ENCODE data around the gene NDUFS1.

DNA sequence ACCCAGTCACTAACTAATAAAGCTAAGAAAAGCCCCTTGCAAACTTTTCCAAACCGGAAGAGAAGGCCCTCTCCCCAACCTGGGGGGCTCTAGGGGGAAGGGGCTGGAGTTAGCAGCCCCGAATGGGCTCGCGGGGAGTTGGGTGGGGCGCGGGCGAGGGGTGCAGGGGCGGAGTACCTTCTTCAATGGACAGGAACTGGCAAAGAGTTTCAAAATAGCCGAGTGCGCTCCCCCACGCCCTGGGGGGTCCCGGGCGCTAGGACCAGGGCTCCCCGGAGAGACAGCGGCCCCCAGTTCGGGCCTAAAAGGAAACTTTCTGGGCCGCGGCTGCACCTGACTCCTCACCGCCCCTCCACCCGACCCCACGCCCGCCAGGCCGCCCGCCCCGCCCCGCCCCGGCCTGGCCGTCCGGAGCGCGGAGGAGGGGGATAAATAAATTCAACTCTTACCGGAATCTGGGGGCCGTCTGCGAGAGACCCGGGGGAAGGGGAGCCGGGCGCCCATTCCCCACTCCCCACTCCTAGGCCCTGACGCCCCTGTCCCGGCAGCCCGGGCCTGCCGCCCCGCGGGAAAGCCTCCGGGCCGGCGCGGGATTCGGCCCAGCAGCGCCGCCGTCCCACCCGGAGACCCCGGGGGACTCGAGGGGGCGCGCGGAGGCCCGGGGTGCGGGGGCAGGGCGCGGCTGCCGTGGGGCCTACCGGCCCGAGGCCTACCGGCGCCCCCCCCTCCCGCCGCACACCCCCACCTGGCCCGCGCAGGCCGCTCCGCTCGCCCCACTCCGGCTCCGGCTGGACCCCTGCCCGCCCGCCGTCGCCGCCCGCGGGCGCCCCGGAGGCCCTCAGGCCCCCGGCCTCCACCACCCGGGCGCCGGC, 74.1 kb downstream of the NDUFS1 start:
- TF ChIP-seq, protein P1, sequence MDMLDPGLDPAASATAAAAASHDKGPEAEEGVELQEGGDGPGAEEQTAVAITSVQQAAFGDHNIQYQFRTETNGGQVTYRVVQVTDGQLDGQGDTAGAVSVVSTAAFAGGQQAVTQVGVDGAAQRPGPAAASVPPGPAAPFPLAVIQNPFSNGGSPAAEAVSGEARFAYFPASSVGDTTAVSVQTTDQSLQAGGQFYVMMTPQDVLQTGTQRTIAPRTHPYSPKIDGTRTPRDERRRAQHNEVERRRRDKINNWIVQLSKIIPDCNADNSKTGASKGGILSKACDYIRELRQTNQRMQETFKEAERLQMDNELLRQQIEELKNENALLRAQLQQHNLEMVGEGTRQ (IDR thresholded peaks at IDR 0.05; ENCODE audit: borderline replicate concordance, low read depth, low read length), result no peak
- TF ChIP-seq, protein P2, sequence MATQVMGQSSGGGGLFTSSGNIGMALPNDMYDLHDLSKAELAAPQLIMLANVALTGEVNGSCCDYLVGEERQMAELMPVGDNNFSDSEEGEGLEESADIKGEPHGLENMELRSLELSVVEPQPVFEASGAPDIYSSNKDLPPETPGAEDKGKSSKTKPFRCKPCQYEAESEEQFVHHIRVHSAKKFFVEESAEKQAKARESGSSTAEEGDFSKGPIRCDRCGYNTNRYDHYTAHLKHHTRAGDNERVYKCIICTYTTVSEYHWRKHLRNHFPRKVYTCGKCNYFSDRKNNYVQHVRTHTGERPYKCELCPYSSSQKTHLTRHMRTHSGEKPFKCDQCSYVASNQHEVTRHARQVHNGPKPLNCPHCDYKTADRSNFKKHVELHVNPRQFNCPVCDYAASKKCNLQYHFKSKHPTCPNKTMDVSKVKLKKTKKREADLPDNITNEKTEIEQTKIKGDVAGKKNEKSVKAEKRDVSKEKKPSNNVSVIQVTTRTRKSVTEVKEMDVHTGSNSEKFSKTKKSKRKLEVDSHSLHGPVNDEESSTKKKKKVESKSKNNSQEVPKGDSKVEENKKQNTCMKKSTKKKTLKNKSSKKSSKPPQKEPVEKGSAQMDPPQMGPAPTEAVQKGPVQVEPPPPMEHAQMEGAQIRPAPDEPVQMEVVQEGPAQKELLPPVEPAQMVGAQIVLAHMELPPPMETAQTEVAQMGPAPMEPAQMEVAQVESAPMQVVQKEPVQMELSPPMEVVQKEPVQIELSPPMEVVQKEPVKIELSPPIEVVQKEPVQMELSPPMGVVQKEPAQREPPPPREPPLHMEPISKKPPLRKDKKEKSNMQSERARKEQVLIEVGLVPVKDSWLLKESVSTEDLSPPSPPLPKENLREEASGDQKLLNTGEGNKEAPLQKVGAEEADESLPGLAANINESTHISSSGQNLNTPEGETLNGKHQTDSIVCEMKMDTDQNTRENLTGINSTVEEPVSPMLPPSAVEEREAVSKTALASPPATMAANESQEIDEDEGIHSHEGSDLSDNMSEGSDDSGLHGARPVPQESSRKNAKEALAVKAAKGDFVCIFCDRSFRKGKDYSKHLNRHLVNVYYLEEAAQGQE (IDR thresholded peaks at IDR 0.05; ENCODE audit: low read depth, low read length), result no peak
- TF ChIP-seq ELF1 (IDR thresholded peaks at IDR 0.05), result no peak
- TF ChIP-seq, protein P3, sequence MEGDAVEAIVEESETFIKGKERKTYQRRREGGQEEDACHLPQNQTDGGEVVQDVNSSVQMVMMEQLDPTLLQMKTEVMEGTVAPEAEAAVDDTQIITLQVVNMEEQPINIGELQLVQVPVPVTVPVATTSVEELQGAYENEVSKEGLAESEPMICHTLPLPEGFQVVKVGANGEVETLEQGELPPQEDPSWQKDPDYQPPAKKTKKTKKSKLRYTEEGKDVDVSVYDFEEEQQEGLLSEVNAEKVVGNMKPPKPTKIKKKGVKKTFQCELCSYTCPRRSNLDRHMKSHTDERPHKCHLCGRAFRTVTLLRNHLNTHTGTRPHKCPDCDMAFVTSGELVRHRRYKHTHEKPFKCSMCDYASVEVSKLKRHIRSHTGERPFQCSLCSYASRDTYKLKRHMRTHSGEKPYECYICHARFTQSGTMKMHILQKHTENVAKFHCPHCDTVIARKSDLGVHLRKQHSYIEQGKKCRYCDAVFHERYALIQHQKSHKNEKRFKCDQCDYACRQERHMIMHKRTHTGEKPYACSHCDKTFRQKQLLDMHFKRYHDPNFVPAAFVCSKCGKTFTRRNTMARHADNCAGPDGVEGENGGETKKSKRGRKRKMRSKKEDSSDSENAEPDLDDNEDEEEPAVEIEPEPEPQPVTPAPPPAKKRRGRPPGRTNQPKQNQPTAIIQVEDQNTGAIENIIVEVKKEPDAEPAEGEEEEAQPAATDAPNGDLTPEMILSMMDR (IDR thresholded peaks at IDR 0.05), result no peak

Data from SK-N-SH (cell line).